Measurements from ENCODE around the gene RNF31.
"Not testable (repeated sequence)": the region's sequence is repeated elsewhere in the genome, so short reads cannot be mapped to it uniquely, and the experiment has no call there.

Gene RNF31

DNA sequence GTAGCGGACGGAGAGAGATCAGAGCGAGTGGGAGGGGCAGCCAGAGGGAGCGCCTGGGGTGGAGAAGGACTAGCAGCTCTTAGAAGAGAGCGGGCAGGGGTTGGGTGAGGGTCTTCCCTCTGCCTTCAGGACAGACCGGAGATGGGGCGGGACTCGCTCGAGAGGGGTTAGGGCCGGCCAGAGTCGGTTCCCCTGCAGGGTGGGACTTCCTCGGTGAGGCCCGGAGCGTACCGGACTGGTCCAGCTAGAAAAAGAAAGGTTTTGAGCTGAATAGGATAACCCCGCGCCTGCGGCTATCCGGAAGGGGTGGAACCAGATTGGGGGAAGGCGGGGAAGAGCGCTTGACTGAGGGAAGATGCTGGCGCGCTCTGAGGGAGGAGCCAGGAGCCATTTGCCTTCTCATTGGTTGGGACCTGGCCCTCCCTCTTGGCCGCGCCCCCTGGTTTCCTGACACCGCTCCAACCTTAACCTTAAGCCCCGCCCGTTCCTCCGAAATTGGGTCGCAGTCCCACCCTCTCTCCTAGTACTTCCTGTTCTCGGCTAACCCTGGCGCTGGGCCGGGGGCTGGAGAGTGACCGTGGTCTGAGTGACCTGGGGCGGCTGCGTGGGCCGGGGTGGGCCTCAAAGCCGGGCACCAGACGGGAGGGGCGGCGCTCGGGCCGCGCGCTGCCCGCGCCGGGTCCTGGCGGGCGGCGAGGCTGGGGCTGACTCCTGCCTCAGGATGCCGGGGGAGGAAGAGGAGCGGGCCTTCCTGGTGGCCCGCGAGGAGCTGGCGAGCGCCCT is at the start of gene RNF31:
Gene RNF31, plus strand, starts transcription at position 521 of the 783 bp plus-strand sequence. Its CDS starts 201 bp downstream, at position 722.
- Histone ChIP-seq H3K4me3 (ENCODE audit: low read depth, low read length) (peak within 1 kb of the TSS; percentile 98), H3K4me1 (ENCODE audit: control insufficient read depth, insufficient read depth, low read length) (peaks cover 3% of the 10 kb centered on the region), H3K27me3 (ENCODE audit: control insufficient read depth, insufficient read depth, low read length) (no peaks in the 10 kb centered on the region), H3K9me3 (ENCODE audit: control insufficient read depth, insufficient read depth, low read length) (no peaks in the 10 kb centered on the region), H3K9ac (ENCODE audit: low read depth, low read length) (peak within 1 kb of the TSS; percentile 87), H3K36me3 (ENCODE audit: control insufficient read depth, insufficient read depth, low read length) (peaks cover 40% of the 10 kb centered on the region)

GRCh38 chr14:24098229-24098926 is 48.9 kb upstream of the RNF31 start:
- Histone ChIP-seq H3K36me3 (ENCODE audit: control insufficient read depth, insufficient read depth, low read length) (peaks cover 45% of the 10 kb centered on the region), H3K4me3 (ENCODE audit: low read depth, low read length) (no peak overlapping the region), H3K9me3 (ENCODE audit: control insufficient read depth, insufficient read depth, low read length) (no peaks in the 10 kb centered on the region), H3K9ac (ENCODE audit: low read depth, low read length) (no peak overlapping the region), H3K27me3 (ENCODE audit: control insufficient read depth, insufficient read depth, low read length) (no peaks in the 10 kb centered on the region), H3K4me1 (ENCODE audit: control insufficient read depth, insufficient read depth, low read length) (peaks cover 8% of the 10 kb centered on the region)

GRCh38 chr14:24098927-24099813 is 48.1 kb upstream of the RNF31 start:
- Histone ChIP-seq H3K9ac (ENCODE audit: low read depth, low read length) (no peak overlapping the region), H3K27me3 (ENCODE audit: control insufficient read depth, insufficient read depth, low read length) (no peaks in the 10 kb centered on the region), H3K9me3 (ENCODE audit: control insufficient read depth, insufficient read depth, low read length) (no peaks in the 10 kb centered on the region), H3K4me3 (ENCODE audit: low read depth, low read length) (no peak overlapping the region), H3K4me1 (ENCODE audit: control insufficient read depth, insufficient read depth, low read length) (peaks cover 8% of the 10 kb centered on the region), H3K36me3 (ENCODE audit: control insufficient read depth, insufficient read depth, low read length) (peaks cover 52% of the 10 kb centered on the region)

- no peaks in the 10 kb centered on the region for H3K9me3 ChIP-seq (ENCODE audit: control insufficient read depth, insufficient read depth, low read length)
- no peak overlapping the region for H3K9ac ChIP-seq (ENCODE audit: low read depth, low read length)
- no peak overlapping the region for H3K4me3 ChIP-seq (ENCODE audit: low read depth, low read length)
- H3K4me1 ChIP-seq (ENCODE audit: control insufficient read depth, insufficient read depth, low read length), result peaks cover 4% of the 10 kb centered on the region
- no peaks in the 10 kb centered on the region for H3K27me3 ChIP-seq (ENCODE audit: control insufficient read depth, insufficient read depth, low read length)
- peaks cover 55% of the 10 kb centered on the region for H3K36me3 ChIP-seq (ENCODE audit: control insufficient read depth, insufficient read depth, low read length)
These were observed 46.9 kb upstream of the RNF31 start for GRCh38 chr14:24100197-24100981.

DNA sequence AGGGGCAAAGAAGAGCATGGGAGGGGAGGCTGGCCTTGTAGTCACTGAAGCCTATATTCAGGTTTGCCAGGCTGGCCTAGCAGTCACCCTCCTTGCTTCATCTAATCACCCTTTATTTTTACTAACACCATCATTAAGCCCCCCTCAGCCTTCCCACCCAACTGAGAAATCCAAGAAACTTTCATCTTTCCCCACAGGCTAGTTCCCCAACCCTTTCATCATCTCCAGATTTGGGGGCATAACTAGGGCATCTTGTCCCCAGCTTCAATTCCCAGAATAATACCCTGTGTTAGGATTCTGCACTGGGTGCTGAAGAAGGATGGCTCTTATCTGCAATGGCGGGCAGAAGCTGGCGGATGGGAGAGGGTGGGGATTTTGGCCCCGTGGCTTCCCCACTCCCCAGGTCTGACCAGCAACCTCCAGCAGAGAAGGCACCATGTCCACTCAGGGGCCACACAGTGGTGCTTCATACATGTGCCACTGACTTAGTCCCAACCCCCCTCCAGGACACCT is 46.3 kb upstream of the RNF31 start:
- Histone ChIP-seq H3K4me3 (ENCODE audit: low read depth, low read length) (no peak overlapping the region), H3K9me3 (ENCODE audit: control insufficient read depth, insufficient read depth, low read length) (no peaks in the 10 kb centered on the region), H3K4me1 (ENCODE audit: control insufficient read depth, insufficient read depth, low read length) (no peaks in the 10 kb centered on the region), H3K9ac (ENCODE audit: low read depth, low read length) (no peak overlapping the region), H3K36me3 (ENCODE audit: control insufficient read depth, insufficient read depth, low read length) (peaks cover 55% of the 10 kb centered on the region), H3K27me3 (ENCODE audit: control insufficient read depth, insufficient read depth, low read length) (no peaks in the 10 kb centered on the region)

GRCh38 chr14:24102357-24103048 is 44.8 kb upstream of the RNF31 start:
- Histone ChIP-seq H3K4me3 (ENCODE audit: low read depth, low read length) (no peak overlapping the region), H3K9ac (ENCODE audit: low read depth, low read length) (no peak overlapping the region), H3K9me3 (ENCODE audit: control insufficient read depth, insufficient read depth, low read length) (no peaks in the 10 kb centered on the region), H3K4me1 (ENCODE audit: control insufficient read depth, insufficient read depth, low read length) (no peaks in the 10 kb centered on the region), H3K27me3 (ENCODE audit: control insufficient read depth, insufficient read depth, low read length) (no peaks in the 10 kb centered on the region), H3K36me3 (ENCODE audit: control insufficient read depth, insufficient read depth, low read length) (peaks cover 49% of the 10 kb centered on the region)

DNA sequence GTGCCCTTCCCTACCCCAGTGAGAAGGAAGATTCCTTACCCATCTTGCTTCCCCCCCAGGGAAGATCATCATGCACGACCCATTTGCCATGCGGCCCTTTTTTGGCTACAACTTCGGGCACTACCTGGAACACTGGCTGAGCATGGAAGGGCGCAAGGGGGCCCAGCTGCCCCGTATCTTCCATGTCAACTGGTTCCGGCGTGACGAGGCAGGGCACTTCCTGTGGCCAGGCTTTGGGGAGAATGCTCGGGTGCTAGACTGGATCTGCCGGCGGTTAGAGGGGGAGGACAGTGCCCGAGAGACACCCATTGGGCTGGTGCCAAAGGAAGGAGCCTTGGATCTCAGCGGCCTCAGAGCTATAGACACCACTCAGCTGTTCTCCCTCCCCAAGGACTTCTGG is 43.8 kb upstream of the RNF31 start:
- Histone ChIP-seq H3K36me3 (ENCODE audit: control insufficient read depth, insufficient read depth, low read length) (peaks cover 43% of the 10 kb centered on the region), H3K27me3 (ENCODE audit: control insufficient read depth, insufficient read depth, low read length) (no peaks in the 10 kb centered on the region), H3K9me3 (ENCODE audit: control insufficient read depth, insufficient read depth, low read length) (no peaks in the 10 kb centered on the region), H3K4me3 (ENCODE audit: low read depth, low read length) (no peak overlapping the region), H3K4me1 (ENCODE audit: control insufficient read depth, insufficient read depth, low read length) (no peaks in the 10 kb centered on the region), H3K9ac (ENCODE audit: low read depth, low read length) (no peak overlapping the region)

GRCh38 chr14:24105609-24106239 is 41.6 kb upstream of the RNF31 start:
- not testable (repeated sequence) for H3K4me3 ChIP-seq (ENCODE audit: low read depth, low read length); H3K4me1 ChIP-seq (ENCODE audit: control insufficient read depth, insufficient read depth, low read length); H3K9me3 ChIP-seq (ENCODE audit: control insufficient read depth, insufficient read depth, low read length); H3K9ac ChIP-seq (ENCODE audit: low read depth, low read length); H3K27me3 ChIP-seq (ENCODE audit: control insufficient read depth, insufficient read depth, low read length)
- peaks cover 27% of the 10 kb centered on the region for H3K36me3 ChIP-seq (ENCODE audit: control insufficient read depth, insufficient read depth, low read length)

GRCh38 chr14:24106672-24107271 is 40.5 kb upstream of the RNF31 start:
- Histone ChIP-seq H3K9me3 (ENCODE audit: control insufficient read depth, insufficient read depth, low read length) (no peaks in the 10 kb centered on the region), H3K4me3 (ENCODE audit: low read depth, low read length) (no peak overlapping the region), H3K27me3 (ENCODE audit: control insufficient read depth, insufficient read depth, low read length) (no peaks in the 10 kb centered on the region), H3K9ac (ENCODE audit: low read depth, low read length) (no peak overlapping the region), H3K36me3 (ENCODE audit: control insufficient read depth, insufficient read depth, low read length) (peaks cover 19% of the 10 kb centered on the region), H3K4me1 (ENCODE audit: control insufficient read depth, insufficient read depth, low read length) (no peaks in the 10 kb centered on the region)

GRCh38 chr14:24108336-24108874 is 38.9 kb upstream of the RNF31 start:
- Histone ChIP-seq H3K36me3 (ENCODE audit: control insufficient read depth, insufficient read depth, low read length) (peaks cover 10% of the 10 kb centered on the region), H3K4me3 (ENCODE audit: low read depth, low read length) (no peak overlapping the region), H3K4me1 (ENCODE audit: control insufficient read depth, insufficient read depth, low read length) (no peaks in the 10 kb centered on the region), H3K9ac (ENCODE audit: low read depth, low read length) (no peak overlapping the region), H3K27me3 (ENCODE audit: control insufficient read depth, insufficient read depth, low read length) (no peaks in the 10 kb centered on the region), H3K9me3 (ENCODE audit: control insufficient read depth, insufficient read depth, low read length) (no peaks in the 10 kb centered on the region)
